GM06990 (cell line): ENCODE data around the gene GOLGA2.

Experiments
- DNase-seq: peaks from one replicate; pipeline ENCODE4 v3.0.0-alpha.2; 2011; ENCODE audit not compliant: insufficient read length; ENCODE audit errors: extremely low read depth
- H3K27me3 ChIP-seq: replicated peaks from 2 replicates; pipeline ENCODE4 v1.6.0; 2011; ENCODE audit warnings: low read length; ENCODE audit not compliant: control insufficient read depth, insufficient read depth
- H3K36me3 ChIP-seq: 2 replicates; pipeline ENCODE4 v1.5.1; 2011; ENCODE audit warnings: low read length; ENCODE audit not compliant: control insufficient read depth, insufficient read depth
- H3K4me3 ChIP-seq: replicated peaks from 2 replicates; pipeline ENCODE4 v1.5.1; 2011; ENCODE audit warnings: low read depth, mild to moderate bottlenecking, control low read depth, low read length
- CTCF ChIP-seq: IDR thresholded peaks from 2 replicates; pipeline ENCODE4 v1.5.1; 2011; ENCODE audit warnings: low read length, control low read depth, mild to moderate bottlenecking, inconsistent platforms; ENCODE audit not compliant: insufficient read depth, poor library complexity, severe bottlenecking

GOLGA2 gene

GRCh38 chr9:128275198-128276007 lies at the start of gene GOLGA2:
Gene GOLGA2, minus strand, starts transcription at chr9:128276007. Its CDS starts 31 bp downstream, at chr9:128275976.
- Histone ChIP-seq H3K4me3 (peak within 1 kb of the TSS; percentile 85), H3K36me3 (peaks cover 10% of the 10 kb centered on the region), H3K27me3 (no peaks in the 10 kb centered on the region)
- no peak for TF ChIP-seq CTCF
- DNase-seq = no peak

GRCh38 chr9:128324401-128324800 lies 48.6 kb upstream of the GOLGA2 start:
- no peak for DNase-seq
- Histone ChIP-seq H3K27me3 (no peaks in the 10 kb centered on the region), H3K36me3 (peaks cover 18% of the 10 kb centered on the region), H3K4me3 (no peak overlapping the region)
- TF ChIP-seq CTCF = no peak

- peaks cover 17% of the 10 kb centered on the region for H3K36me3 ChIP-seq
- no peak for TF ChIP-seq CTCF
- peak overlapping the region; percentile 84 for H3K4me3 ChIP-seq
- DNase-seq = no peak
- H3K27me3 ChIP-seq = no peaks in the 10 kb centered on the region
Measured at GRCh38 chr9:128323791-128324190, 48.0 kb upstream of the GOLGA2 start.

GRCh38 chr9:128323212-128323730 lies 47.5 kb upstream of the GOLGA2 start:
- TF ChIP-seq CTCF = no peak
- Histone ChIP-seq H3K36me3 (peaks cover 14% of the 10 kb centered on the region), H3K27me3 (no peaks in the 10 kb centered on the region), H3K4me3 (peak overlapping the region; percentile 84)
- no peak for DNase-seq

GRCh38 chr9:128322404-128323211 lies 46.8 kb upstream of the GOLGA2 start, which contains the start of the genes COQ4 and TRUB2:
Gene COQ4, plus strand, starts transcription at chr9:128322839. Its CDS starts 20 bp downstream, at chr9:128322859.
Gene TRUB2, minus strand, starts transcription at chr9:128322447. Its CDS starts 39 bp downstream, at chr9:128322408.
- H3K27me3 ChIP-seq = no peaks in the 10 kb centered on the region
- TF ChIP-seq CTCF = no peak
- H3K36me3 ChIP-seq = peaks cover 8% of the 10 kb centered on the region
- peak within 1 kb of the TSS; percentile 84 for H3K4me3 ChIP-seq
- DNase-seq = peak; percentile 95
